Lung (tissue), 12 donors: ENCODE data around the gene DNAH5. TPM values are rescaled to one million over a fixed set of nuclear protein-coding genes. Genes with fewer than 3 reads are reported as not detected.

Source experiments
- ATAC-seq: fragments of 200-7000 bp; cut with Tn5 transposase; one replicate; pipeline ENCODE4 v1.9.1; 2020; ENCODE audit warnings: moderate number of reproducible peaks; ENCODE audit not compliant: insufficient read depth, low FRiP score
- DNase-seq, 3 donors: peaks; one replicate each; pipeline ENCODE4 v3.0.0-alpha.2; 2013 to 2017
- H3K27ac ChIP-seq, 2 donors: one replicate each; pipeline ENCODE4 v1.5.1; 2013; ENCODE audit warnings: mild to moderate bottlenecking in 2 of 2, moderate library complexity in 2 of 2, control low read depth in 1 of 2, inconsistent platforms in 1 of 2, low read depth in 1 of 2, low read length in 1 of 2
- H3K27me3 ChIP-seq, 3 donors: one replicate each; pipeline ENCODE4 v1.5.1; 2013; ENCODE audit warnings: low read length in 2 of 3; ENCODE audit not compliant: control insufficient read depth in 3 of 3, insufficient read depth in 3 of 3
- H3K36me3 ChIP-seq, 4 donors: one replicate each; pipeline ENCODE4 v1.5.1; 2013; ENCODE audit warnings: low read length in 4 of 4, mild to moderate bottlenecking in 1 of 4, moderate library complexity in 1 of 4; ENCODE audit not compliant: control insufficient read depth in 4 of 4, insufficient read depth in 4 of 4
- H3K4me1 ChIP-seq, 5 donors: one replicate each; pipeline ENCODE4 v1.5.1; 2013; ENCODE audit warnings: low read length in 5 of 5, mild to moderate bottlenecking in 2 of 5, moderate library complexity in 1 of 5; ENCODE audit not compliant: control insufficient read depth in 5 of 5, insufficient read depth in 5 of 5
- H3K4me3 ChIP-seq: one replicate; pipeline ENCODE4 v1.5.1; 2013; ENCODE audit warnings: mild to moderate bottlenecking, control low read depth, moderate library complexity
- H3K9ac ChIP-seq, 2 donors: one replicate each; pipeline ENCODE4 v1.5.1; 2013; ENCODE audit warnings: low read length in 2 of 2, control low read depth in 1 of 2; ENCODE audit not compliant: insufficient read depth in 1 of 2
- H3K9me3 ChIP-seq, 4 donors: one replicate each; pipeline ENCODE4 v1.5.1; 2013; ENCODE audit warnings: low read length in 3 of 4, mild to moderate bottlenecking in 1 of 4, moderate library complexity in 1 of 4; ENCODE audit not compliant: control insufficient read depth in 4 of 4, insufficient read depth in 3 of 4
- WGBS, 2 donors: extraction: QIAGEN DNeasy Blood & Tissue Kit; methylation state at CpG; one replicate each; pipeline ENCODE4 v1.1.7; 2013; 5-methylcytosine and 5-hydroxymethylcytosine counted together
- polyA plus RNA-seq, 2 donors: library from polyadenylated mRNA; stranded (reverse); fragments of 200-250 nt; gene quantifications; one replicate each; pipeline ENCODE4 v1.2.1, GENCODE V29; 2013
- total RNA-seq, 2 donors: library from RNA; depleted of rRNA in 1 of 2; stranded (reverse); fragments of >200 nt in 1 of 2; gene quantifications; one replicate each; pipeline ENCODE4 v1.2.1, GENCODE V29; 2014 to 2021
- TF ChIP-seq, protein P1 (sequence below): IDR thresholded peaks from 2 replicates; pipeline ENCODE4 v1.5.1; 2012; ENCODE audit warnings: mild to moderate bottlenecking; ENCODE audit errors: control extremely low read depth, extremely low read depth
- donor health status: control.
- donor health status: control.
- donor health status: Bipolar disorder and iron deficiency.
- donor health status: healthy.
- donor health status: DM: yes; HTN: yes; CAD: no.

DNAH5 gene
- total and polyA plus RNA-seq, 4 donors: 2.7 to 29.7 (median 16.2) TPM

- TF ChIP-seq, protein P1, sequence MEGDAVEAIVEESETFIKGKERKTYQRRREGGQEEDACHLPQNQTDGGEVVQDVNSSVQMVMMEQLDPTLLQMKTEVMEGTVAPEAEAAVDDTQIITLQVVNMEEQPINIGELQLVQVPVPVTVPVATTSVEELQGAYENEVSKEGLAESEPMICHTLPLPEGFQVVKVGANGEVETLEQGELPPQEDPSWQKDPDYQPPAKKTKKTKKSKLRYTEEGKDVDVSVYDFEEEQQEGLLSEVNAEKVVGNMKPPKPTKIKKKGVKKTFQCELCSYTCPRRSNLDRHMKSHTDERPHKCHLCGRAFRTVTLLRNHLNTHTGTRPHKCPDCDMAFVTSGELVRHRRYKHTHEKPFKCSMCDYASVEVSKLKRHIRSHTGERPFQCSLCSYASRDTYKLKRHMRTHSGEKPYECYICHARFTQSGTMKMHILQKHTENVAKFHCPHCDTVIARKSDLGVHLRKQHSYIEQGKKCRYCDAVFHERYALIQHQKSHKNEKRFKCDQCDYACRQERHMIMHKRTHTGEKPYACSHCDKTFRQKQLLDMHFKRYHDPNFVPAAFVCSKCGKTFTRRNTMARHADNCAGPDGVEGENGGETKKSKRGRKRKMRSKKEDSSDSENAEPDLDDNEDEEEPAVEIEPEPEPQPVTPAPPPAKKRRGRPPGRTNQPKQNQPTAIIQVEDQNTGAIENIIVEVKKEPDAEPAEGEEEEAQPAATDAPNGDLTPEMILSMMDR: no peak
- no peak overlapping the region for H3K9ac ChIP-seq
- H3K9me3 ChIP-seq: peaks cover 0 to 2% (median 0%) of the 10 kb centered on the region in 4 donors
- 82 to 85% methylated on average over 6 of the region's 6 CpGs for WGBS, 2 donors
- H3K27ac ChIP-seq: no peak overlapping the region
- ATAC-seq: no peak
- peaks cover 0 to 3% (median 0%) of the 10 kb centered on the region in 3 donors for H3K27me3 ChIP-seq
- no peak overlapping the region for H3K4me3 ChIP-seq
- DNase-seq: no peak
- H3K4me1 ChIP-seq: no peaks in the 10 kb centered on the region
- H3K36me3 ChIP-seq: no peaks in the 10 kb centered on the region
These were observed 29.2 kb upstream of the DNAH5 start for GRCh38 chr5:13973724-13974123.

DNA sequence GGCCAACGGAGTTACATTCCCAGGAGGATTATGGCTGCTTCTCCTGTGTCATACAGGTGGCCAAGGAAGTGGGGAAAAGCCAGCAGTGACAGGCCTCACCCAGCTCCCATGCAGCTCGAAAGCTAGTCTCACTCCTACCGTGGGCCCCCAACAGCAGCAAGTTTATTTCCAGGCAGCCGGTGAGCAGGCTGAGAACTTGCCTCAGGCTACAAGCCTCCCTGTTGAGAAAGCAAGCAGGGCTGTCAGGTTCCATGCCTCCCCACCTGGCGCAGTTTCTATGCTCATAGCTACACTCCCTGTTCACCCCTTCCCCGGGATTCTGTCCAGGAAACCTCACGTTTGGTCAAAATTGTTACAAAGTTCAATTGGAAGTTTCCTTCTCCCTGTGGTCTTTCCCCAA lies 27.5 kb upstream of the DNAH5 start:
- TF ChIP-seq, protein P1: no peak
- Histone ChIP-seq H3K4me1 (no peaks in the 10 kb centered on the region), H3K27ac (no peak overlapping the region), H3K27me3 (peaks cover 0 to 3% (median 0%) of the 10 kb centered on the region in 3 donors), H3K36me3 (no peaks in the 10 kb centered on the region), H3K9ac (no peak overlapping the region), H3K4me3 (no peak overlapping the region), H3K9me3 (peaks cover 0 to 2% (median 0%) of the 10 kb centered on the region in 4 donors)
- no peak for DNase-seq
- WGBS, 2 donors: 76 to 83% methylated on average over 7 of the region's 7 CpGs
- no peak for ATAC-seq

GRCh38 chr5:13957032-13957645 lies 12.7 kb upstream of the DNAH5 start:
- no peaks in the 10 kb centered on the region for H3K27me3 ChIP-seq
- ATAC-seq: no peak
- H3K27ac ChIP-seq: no peak overlapping the region
- H3K4me1 ChIP-seq: no peaks in the 10 kb centered on the region
- TF ChIP-seq, protein P1: peak; percentile 6
- H3K36me3 ChIP-seq: no peaks in the 10 kb centered on the region
- no peaks in the 10 kb centered on the region for H3K9me3 ChIP-seq
- no peak overlapping the region for H3K9ac ChIP-seq
- no peak overlapping the region for H3K4me3 ChIP-seq
- peak in 2 of 3 donors; percentile 35 to 58 for DNase-seq

- Histone ChIP-seq H3K4me1 (no peaks in the 10 kb centered on the region), H3K9me3 (no peaks in the 10 kb centered on the region), H3K36me3 (no peaks in the 10 kb centered on the region), H3K9ac (no peak overlapping the region), H3K27me3 (no peaks in the 10 kb centered on the region), H3K4me3 (no peak overlapping the region), H3K27ac (no peak overlapping the region)
- no peak for ATAC-seq
- TF ChIP-seq, protein P1: no peak
- no peak for DNase-seq
- 70 to 79% methylated on average over 3 of the region's 3 CpGs for WGBS, 2 donors
These were observed 12.0 kb upstream of the DNAH5 start for GRCh38 chr5:13956471-13956870.
